Upper lobe of left lung (tissue), 4 donors: ENCODE data around the gene MTERF2.

Experiments used
- POLR2A ChIP-seq, 4 donors: fragments of 450-650 bp; IDR thresholded peaks; one replicate each; pipeline ENCODE4 v1.5.1; 2016 to 2017; ENCODE audit warnings: antibody characterized with exemption in 4 of 4, mild to moderate bottlenecking in 2 of 4
- TF ChIP-seq, protein P1 (sequence below), 6 experiments: fragments of 450-650 bp in 4 of 6; fragments of 200-600 bp in 2 of 6; sonication (generic) in 2 of 6; IDR thresholded peaks; one replicate each; pipeline ENCODE4 v1.5.1; 2016 to 2019; ENCODE audit warnings: antibody characterized with exemption in 6 of 6

DNA sequence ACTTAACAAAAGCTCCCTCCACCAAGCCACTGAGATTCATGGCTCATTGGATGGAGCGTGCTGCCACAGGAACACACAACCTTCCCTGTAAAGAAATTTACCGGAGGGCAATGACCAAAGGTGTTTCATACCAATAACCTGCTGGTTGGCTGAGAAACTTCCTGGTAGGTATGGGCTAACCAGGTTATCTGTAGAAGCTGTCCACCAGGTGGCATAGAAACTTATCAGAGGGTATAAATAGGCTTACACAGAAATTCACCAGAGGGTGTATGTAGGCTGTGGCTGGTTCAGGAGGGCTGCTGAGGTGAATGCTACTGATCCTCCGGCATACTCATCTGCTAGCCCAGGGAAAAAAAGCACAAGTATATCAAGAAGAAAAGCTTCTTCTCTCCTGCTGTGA is 27.1 kb upstream of the MTERF2 start:
- TF ChIP-seq, protein P1, sequence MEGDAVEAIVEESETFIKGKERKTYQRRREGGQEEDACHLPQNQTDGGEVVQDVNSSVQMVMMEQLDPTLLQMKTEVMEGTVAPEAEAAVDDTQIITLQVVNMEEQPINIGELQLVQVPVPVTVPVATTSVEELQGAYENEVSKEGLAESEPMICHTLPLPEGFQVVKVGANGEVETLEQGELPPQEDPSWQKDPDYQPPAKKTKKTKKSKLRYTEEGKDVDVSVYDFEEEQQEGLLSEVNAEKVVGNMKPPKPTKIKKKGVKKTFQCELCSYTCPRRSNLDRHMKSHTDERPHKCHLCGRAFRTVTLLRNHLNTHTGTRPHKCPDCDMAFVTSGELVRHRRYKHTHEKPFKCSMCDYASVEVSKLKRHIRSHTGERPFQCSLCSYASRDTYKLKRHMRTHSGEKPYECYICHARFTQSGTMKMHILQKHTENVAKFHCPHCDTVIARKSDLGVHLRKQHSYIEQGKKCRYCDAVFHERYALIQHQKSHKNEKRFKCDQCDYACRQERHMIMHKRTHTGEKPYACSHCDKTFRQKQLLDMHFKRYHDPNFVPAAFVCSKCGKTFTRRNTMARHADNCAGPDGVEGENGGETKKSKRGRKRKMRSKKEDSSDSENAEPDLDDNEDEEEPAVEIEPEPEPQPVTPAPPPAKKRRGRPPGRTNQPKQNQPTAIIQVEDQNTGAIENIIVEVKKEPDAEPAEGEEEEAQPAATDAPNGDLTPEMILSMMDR (IDR thresholded peaks at IDR 0.05): peak in 3 of 6 experiments; percentile 29 to 49 (median 45)
- TF ChIP-seq POLR2A (IDR thresholded peaks at IDR 0.05): no peak
